GM19035 (cell line): ENCODE measurements around the gene ZNF407.
A peak's percentile ranks its signal among the peaks of the same experiment; 100 is the strongest.

ENCODE experiments used
- ATAC-seq: cut with Tn5 transposase; IDR thresholded peaks from one replicate; pipeline ENCODE4 v1.9.1; 2021; ENCODE audit not compliant: unreplicated experiment

Gene ZNF407

DNA sequence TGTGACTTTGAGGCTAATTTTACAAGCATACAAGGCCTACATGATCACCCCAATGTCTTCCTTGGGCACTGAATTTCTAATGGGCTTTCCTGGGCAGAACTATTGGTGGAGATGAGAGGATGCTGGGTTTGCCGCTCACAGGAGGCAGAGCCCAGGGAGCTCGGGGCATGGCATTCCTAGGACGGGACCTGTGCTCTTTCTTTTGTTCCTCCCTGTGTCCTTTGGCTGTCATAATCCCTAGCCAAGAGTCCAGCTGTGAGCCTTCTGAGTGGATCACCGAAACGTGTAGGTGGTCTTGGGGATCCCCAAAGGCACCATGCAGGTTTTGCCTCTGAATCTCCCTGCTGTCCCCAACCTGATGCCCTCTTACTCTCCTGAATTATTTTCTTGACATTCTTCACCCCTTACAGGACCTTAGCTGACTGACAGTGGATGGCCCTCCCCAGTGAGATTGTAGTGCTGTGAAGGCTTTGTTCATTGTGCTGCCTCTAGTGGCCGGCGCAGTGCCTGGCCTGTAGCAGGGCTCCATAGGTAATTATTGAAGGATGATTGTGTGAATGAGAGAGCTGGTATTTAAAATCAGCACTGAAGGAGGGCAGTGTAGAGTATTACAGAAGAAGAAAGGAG, 221.9 kb downstream of the ZNF407 start:
- ATAC-seq = peak; percentile 85

DNA sequence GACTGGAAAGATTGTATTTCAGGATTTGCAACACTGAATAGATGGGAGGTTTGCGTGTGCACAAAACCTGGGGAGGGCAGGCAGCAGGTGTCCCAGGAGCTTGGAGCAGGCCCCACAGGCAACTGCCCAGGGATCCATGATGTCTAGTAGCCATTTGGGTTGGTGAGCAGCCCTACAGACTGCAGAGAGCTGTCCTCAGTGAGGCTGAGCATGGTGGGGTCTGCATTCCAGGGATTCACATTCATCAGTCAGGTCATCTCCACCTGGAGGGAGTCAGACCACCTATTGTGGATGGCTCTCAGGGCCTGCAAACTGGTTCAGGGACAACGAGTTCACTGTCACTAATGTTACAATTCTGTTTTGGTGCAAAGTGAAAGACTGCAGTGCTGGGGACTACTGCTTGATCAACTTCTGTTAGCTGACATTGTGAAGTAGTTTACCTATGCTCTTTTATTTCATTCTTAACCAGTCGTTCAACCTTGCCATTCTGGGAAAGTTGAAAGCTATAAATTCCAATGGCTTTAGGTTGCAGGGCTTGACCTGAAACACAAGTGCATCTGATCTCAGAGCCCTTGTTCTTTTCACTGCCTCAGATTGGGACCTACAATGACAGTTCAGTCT, 222.6 kb downstream of the ZNF407 start:
- ATAC-seq = no peak

DNA sequence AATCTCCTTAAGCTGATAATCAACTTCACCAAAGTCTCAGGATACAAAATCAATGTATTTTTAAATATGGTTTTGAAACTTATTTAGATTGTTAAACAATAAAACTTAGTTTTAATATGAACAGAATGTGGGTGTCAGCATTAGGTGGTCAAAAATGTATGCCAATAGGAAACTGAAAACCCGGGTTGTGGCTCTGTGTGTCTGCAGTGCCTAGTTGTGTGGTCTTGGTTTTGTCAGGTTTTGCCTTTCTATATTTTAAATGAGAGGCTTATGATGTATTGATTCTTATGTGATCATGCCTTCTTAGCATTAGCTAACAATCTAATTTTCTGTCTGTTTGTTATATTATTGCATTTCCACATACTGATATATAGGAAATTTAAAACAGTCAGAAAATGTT, 227.8 kb downstream of the ZNF407 start:
- ATAC-seq = no peak

DNA sequence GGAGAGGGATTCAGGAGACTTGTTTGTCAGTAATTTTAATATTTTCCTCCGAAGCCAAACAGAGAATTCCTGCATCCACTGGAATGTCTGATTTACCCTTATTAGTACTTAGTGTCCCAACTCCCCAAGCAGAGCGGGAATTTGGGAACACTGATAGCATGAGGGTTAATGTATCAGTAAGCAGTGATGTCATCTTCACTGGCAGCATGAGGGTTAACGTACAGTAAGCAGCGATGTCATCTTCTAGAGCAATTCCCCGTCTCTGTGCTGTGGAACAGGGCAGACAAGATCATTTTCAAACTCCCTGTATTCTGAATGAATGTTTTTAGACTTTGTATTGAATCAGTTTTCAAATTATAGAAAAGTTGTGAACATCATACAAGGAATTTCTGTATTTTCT, 228.9 kb downstream of the ZNF407 start:
- no peak for ATAC-seq

DNA sequence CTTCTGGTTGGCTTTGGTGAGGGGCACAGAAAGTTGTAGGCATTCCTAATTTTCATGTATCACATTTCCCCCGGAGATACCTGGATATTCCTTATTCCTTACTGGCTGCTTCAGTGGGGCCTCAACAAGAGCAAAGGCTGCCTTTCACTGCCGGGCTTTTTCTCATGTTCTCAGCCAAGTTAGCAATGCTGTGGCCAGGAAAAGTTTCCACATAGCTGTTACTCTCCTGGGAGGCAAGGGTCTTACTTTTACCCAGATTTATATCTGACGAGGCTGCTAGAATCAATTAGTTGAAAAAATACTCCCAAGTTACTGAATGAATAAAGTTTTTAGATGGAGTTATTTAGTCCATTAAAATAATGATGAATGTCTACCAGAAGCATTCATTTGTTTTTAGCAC, 230.5 kb downstream of the ZNF407 start:
- ATAC-seq = no peak

DNA sequence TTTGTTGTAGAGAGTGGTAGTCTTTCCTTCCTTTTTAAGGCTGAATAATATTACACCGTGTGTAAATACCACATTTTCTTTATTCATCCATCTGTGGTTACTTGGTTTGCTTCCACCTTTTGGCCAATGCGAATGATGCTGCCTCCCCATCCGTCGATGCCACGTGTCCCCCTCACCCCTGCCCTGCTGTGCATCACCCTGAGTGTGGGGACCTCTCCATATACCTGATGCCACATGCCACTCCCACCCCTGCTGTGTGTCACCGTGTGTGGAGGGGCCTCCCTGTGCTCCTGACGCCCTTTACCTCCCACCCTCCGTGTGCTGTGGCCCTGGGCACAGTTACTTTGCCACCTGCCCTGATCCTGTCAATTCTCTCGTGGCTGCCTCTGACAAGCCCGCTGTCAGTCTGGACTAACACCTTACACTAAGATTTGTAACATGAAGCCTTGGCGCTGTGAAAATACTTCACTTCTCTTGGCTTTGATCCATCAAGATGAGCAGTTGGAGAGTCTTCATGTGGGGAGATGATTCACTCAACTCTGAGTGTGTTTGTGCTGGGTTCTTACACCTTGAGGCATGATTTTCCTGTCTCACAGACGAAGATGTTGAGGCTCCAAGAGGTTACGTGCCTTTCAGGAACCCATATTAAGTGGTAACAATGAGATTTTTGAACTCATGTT, 234.0 kb downstream of the ZNF407 start:
- ATAC-seq = no peak

DNA sequence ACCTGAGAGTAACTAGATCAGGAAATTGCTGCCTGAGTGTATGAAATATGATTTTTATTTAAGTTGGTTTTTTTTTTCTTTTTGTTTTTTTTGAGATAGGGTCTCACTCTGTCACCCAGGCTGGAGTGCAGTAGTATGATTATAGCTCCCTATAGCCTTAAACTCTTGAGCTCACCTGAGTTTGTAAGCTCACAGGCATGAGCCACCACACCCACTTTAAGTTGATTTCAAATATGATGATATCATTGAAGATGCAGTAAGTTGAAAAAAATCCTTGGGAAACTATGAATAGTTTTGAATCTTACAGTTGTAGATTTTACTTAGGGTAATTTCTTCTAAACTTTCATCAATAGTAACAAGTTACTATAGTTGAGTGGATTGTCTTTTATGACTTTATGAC, 234.7 kb downstream of the ZNF407 start:
- no peak for ATAC-seq

DNA sequence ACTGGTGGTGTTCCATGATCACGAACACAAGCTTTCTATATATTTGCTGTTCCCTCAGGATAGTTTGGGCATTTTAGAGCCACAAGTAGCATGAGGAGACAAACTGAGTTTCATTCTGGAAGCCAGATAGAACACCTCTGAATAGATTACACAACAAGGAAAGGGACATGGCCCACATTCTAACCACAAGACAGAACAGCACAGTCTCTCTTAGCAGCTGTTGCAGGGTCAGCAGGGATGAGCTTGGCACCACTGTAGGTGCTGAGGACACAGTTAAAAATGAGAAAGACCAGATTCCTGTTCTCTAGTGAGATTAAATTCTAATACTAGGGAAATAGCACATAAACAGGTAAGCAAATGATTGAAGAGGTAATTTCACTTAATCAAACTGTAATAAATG, 235.3 kb downstream of the ZNF407 start:
- no peak for ATAC-seq

DNA sequence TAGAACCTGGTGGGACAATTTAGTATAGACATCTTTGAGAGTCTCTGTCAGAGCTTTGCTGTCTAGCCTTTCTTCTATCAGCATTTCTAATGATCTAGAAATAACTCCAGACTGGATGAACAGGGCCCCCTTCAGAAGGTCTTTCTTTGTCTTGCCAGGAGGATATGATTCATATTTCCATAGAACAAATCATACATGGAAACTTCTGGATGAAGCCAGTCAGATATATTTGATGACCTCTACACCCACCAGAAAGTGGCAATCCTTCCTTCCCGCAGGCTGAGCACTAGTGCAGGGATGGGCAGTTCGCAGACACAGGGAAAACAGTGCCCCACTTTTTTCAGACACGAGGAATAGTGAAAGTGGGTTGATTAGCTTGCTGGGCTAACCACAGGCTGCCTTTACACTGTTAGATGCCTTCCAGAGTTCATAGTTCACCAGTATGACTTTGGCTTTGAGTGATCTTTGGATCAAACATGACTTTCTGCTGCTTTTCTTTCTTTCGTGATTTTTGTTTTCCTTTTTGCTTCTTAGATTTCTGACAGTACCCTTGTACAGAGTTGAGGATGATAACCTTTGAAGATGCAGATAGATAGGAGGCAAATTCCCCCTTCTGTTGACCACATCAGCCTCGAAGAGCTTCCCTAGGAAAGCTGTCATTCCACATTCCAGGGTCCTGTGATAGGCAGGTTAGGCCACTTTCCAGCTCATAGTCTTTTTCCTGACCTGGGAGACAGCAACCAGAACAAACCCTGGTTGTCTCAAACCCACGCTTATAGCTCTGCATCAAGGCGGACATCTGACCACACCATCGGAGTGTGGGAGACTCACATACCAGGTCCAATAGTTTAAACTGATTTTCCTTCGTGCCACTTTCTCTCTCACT, 237.0 kb downstream of the ZNF407 start:
- no peak for ATAC-seq

DNA sequence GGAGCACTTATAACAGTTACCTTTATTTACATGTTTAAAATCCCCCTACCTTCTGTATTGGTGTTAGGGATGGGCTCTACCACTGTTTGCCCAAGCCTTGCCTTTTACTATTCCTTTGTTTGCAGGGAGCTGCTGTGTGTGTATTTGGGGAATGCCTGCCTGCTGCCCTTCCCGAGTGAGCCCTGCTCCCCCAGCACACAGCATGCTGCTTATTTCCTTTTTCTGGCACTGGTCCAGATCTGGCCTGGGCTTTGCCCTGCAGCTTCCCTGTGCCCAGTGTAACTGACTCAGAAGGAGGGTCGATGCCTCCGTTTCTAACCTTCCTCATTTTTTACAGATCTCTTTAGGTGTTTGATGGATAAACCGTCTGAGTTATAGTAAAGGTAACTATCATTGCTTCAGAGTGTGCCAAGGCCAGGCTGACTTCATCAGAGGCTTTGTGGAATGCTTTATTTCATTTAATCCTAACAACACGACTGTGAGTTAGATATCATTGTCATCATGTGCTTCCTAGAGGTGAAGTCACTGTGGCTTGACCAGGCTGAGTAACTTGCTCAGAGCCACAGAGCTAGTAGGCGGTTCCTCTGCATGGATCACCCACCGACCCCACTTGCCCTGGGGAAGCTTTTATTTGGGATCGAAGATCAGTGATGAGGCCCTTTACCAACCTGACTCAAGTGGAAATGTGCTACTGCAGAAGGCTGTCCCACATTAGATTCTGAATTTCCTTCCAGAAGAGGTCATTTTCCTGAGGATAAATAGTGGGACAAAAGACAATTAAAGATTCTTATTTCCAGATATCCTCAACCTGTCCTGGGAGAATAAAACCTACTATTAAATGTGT, 238.8 kb downstream of the ZNF407 start:
- ATAC-seq = no peak

DNA sequence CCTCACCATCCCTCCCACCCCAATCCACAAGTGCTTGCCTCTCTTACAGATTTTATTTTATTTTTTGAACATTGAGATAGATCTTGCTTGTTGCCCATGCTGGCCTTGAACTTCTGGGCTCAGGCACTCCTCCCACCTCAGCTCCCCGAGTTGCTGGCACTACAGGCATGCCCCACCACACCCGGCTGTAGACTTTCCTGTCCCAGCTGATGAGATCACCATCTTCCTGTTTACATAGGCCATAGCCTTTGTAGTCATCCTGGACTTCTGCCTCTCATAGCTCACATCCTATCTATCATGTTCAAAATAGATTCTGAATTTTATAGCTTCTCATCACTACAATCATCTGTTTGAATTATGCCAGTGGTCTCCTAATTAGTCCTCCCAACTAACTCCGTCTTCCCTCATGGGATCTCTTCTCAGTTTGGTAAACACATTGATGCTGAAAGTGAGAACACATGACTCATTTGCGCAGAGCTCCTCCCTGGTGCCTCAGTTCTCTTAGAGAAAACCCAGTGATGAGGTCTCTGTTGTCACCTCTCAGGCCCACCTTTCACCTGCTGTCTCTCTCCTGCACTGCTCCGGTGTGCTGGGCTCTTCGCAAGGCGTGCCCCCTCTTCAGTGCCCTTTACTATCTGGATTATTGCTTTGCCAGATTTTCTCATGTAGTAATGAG, 243.0 kb downstream of the ZNF407 start:
- ATAC-seq = no peak

DNA sequence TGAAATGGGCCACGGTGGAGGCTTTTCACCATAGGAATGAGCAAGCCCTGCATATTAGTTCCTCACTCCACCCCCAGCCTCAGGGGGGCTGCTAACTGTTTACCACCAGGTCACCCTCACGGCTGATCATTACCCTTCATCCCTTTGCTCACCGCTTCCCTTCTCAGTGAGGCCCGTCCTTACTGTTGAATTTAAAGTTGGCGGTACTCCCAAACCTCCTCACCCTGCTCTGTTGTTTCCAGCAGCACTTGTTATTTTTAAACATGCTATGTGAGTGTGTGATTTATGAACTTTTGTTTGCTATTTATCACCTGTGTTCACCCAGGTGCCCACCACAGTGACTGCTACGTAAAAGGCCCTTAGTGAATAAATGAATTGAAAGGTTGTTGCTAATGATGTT, 243.6 kb downstream of the ZNF407 start:
- no peak for ATAC-seq

DNA sequence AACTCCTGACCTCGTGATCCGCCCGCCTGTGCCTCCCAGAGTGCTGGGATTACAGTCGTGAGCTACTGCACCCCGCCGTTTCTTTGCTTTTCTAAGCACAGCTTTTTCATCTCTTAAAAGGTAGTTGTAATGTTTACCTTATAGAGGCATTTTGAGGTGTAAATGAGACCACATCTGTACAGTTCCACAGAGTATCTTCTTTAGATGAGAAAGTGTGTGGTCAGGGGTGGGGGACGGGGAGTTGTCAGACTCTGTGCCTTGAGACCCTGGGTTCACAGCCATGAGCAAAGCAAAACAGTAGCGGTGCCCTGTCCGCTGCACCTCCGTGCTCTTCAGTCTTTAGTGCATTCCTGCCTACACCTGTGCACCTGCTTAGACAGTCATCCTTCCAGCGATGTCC, 251.6 kb downstream of the ZNF407 start:
- no peak for ATAC-seq

DNA sequence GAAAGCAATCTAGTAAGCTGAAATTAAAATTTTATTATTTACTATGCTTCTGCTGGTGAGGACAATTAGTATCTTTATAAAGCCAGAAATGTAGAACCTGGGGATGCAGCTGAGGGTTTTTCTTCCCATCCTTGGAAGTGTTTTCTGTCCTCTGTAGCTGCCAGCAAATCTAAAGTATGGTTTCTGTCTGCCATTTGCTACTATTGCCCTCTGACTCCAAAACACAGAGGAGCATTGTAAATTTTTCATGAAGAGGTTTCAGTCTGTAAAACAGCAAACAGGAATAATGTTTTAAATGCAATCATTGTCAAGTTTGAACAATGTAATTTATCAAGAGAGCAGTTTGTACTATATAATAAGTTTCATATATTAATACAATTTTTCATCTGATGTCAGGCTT, 258.8 kb downstream of the ZNF407 start:
- no peak for ATAC-seq

DNA sequence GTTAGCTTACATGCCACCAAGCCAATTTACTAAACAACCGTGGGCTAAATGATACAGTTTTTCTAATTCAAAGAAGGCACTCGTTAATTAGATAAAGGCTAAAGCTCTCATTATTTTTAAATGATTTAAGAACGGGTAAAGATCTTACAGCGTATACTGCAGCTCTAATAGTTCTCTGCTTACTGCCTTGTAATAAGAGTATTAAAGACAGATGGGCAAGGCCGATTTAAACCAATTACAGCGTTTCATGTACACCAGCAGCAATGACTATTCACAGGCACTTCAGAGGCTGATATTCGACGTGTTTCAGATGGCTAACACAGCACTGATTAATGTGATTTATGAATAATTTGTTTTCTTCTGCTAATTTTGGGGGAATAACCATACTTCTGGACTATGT, 259.3 kb downstream of the ZNF407 start:
- no peak for ATAC-seq

DNA sequence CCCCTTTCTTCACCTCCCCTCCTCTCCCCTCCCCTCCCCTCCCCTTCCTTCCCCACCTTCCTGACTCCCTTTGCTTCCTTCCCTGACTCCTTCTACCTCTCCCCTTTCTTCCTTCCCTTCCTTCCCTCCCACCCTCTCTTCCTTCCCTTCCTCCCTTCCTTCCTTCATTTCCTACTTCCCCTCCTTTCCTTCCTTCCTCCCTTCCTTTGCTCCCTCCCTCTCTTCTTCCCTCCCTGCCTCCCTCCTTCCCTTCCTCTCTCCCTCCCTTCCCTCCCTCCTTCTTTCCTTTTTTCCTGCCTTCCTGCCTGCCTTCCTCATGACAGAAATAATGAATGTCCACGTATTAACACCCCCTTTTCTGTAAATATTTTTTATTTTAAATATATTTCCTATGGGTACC, 260.2 kb downstream of the ZNF407 start:
- no peak for ATAC-seq

DNA sequence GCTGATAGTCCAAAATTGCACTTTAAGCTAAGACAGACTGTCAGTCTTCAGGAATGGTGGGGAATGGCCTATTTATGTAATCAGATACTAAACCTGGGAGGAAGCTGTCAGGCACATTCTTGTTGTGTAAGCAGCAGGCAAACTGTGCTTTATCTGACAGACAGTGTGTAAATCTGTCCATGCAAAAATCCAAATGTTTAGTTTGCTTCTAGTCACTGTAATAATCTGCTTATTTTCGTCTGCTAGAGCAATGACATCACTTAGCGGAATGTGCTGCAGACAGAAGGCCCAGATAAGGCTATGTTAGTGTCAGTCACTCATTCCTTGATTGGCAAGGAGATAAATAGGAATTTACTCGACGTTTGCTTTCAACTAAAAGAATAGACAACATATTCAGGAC, 263.5 kb downstream of the ZNF407 start:
- ATAC-seq = no peak

DNA sequence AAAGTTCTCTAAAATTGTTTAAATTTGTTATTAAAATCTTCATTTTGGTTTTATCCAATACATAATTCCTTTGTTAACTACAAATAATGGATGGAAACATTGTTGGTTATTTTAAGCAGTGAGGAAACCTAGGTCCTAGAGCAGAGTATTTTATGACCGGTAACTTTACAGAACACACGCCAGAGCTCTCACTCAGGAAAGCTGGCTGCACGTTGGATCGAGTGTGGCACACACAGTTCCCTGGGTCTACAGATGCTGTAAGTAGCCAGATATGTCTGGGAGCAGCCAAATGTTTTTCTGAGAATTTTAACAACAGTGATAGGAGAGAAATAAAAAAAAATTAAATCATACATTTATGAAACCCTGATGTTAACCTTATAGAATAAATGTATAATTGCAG, 264.4 kb downstream of the ZNF407 start:
- ATAC-seq = no peak

DNA sequence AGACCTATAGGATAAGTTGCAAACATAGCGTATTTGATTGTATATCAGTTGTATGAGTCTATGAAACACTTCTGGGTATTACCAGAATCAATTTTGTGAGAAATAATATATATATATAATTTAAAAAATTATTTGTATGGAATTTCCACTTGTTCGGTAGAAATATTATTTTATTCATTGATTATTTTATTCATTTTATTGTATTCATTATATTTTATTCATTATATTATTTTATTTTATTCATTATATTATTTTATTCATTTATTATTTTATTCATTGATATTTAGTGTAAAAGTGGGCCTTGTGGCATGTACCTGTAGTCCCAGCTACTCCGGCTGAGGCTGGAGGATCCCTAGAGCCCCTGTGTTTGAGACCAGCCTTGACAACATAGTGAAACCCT, 268.9 kb downstream of the ZNF407 start:
- ATAC-seq = no peak

DNA sequence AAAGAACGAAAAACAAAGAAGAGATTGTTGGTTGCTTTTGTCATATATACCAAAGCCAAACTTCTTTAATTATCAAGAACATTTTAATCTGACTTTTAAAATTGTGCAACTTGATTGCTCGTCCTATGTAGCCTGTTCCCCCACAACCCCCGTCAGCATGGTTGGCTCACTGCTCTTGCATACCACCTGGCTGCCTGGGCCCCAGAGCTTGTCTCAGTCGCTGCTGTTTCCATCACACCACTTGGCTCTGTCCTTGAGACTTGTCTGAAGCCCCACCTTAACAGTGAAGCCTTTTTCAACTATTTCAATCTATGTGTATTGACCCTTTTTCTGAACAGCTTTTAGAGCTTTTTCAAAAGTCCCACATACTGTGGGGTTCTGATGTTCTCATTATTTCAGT, 270.8 kb downstream of the ZNF407 start:
- no peak for ATAC-seq
